Fibroblast of lung (primary cell): ENCODE data around the gene APEX2.

Experiments used
- EZH2 ChIP-seq: IDR thresholded peaks from 2 replicates; pipeline ENCODE4 v1.5.1; 2012; ENCODE audit warnings: low read length, control low read depth, mild to moderate bottlenecking; ENCODE audit errors: missing control alignments
- TF ChIP-seq, protein P1 (sequence below), 2 donors: IDR thresholded peaks in 1 of 2; conservative IDR thresholded peaks in 1 of 2; 1 replicate in 1 of 2; 2 replicates in 1 of 2; pipeline ENCODE4 v1.5.1; 2011 to 2012; ENCODE audit warnings: low read length in 2 of 2, control low read depth in 1 of 2, inconsistent platforms in 1 of 2, low read depth in 1 of 2, mild to moderate bottlenecking in 1 of 2

DNA sequence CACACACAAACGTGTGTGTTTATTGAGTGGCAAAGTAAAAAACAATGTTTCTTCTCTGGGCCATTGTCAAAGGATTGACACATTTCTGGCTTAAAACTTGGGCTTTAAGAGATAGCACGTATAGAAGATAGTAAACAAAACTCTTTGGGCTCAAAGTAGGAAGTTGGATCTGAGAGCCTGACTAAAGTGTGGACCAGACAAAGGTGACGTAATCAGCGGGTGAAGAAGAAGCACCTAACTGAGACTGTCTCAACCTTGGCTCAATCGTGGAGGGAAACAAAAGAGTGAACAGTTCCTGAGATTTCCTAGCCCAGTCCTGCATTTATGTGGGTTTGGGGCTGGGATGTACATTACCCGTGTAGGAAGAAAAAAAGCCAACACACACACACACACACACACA lies 19.8 kb upstream of the APEX2 start:
- TF ChIP-seq, protein P1, sequence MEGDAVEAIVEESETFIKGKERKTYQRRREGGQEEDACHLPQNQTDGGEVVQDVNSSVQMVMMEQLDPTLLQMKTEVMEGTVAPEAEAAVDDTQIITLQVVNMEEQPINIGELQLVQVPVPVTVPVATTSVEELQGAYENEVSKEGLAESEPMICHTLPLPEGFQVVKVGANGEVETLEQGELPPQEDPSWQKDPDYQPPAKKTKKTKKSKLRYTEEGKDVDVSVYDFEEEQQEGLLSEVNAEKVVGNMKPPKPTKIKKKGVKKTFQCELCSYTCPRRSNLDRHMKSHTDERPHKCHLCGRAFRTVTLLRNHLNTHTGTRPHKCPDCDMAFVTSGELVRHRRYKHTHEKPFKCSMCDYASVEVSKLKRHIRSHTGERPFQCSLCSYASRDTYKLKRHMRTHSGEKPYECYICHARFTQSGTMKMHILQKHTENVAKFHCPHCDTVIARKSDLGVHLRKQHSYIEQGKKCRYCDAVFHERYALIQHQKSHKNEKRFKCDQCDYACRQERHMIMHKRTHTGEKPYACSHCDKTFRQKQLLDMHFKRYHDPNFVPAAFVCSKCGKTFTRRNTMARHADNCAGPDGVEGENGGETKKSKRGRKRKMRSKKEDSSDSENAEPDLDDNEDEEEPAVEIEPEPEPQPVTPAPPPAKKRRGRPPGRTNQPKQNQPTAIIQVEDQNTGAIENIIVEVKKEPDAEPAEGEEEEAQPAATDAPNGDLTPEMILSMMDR (conservative IDR thresholded peaks at IDR 0.05 in 1 of 2, IDR thresholded peaks at IDR 0.05 in 1 of 2; ENCODE audit: low read depth in 1 of 2, low read length in 2 of 2), result no peak
- TF ChIP-seq EZH2, result no peak
